GM12892 (cell line): ENCODE results near the gene MOGAT1.

Experiments used
- POLR2A ChIP-seq: IDR thresholded peaks from 2 replicates; pipeline ENCODE4 v1.6.1; 2011; ENCODE audit warnings: low read depth, low read length, control low read depth
- POLR2AphosphoS5 ChIP-seq: IDR thresholded peaks from 2 replicates; pipeline ENCODE4 v1.6.1; 2011; ENCODE audit warnings: low read depth, low read length, control low read depth
- TAF1 ChIP-seq: IDR thresholded peaks from 2 replicates; pipeline ENCODE4 v1.6.1; 2011; ENCODE audit warnings: low read depth, mild to moderate bottlenecking, control low read depth, low read length, borderline replicate concordance

- TF ChIP-seq TAF1 = no peak
- no peak for TF ChIP-seq POLR2A
- no peak for TF ChIP-seq POLR2AphosphoS5
These were observed 65.5 kb downstream of the MOGAT1 start for GRCh38 chr2:222736924-222737323.
